ENCODE results near the gene TRAF3IP3. TPM values are rescaled to one million over a fixed set of nuclear protein-coding genes. Genes with fewer than 3 reads are reported as not detected.

Gene TRAF3IP3
- total and polyA plus RNA-seq, 2 of the 13 experiments (the other 11 are each of a cell fraction or from before 2014, with no cell fraction given) = not detected

GRCh38 chr1:209758400-209758799, 2.5 kb downstream of the TRAF3IP3 start (continued):
- TF ChIP-seq GRHL1 (CRISPR knock-in tag; conservative IDR thresholded peaks at IDR 0.05) = no peak
- no peak for TF ChIP-seq SUZ12 (IDR thresholded peaks at IDR 0.05; ENCODE audit: low read depth, low read length)
- TF ChIP-seq NFYB (CRISPR knock-in tag; IDR thresholded peaks at IDR 0.05) = no peak
- TF ChIP-seq U2AF2 (IDR thresholded peaks at IDR 0.05; ENCODE audit: low read depth, low read length) = no peak
- TF ChIP-seq MTA1 (CRISPR knock-in tag; IDR thresholded peaks at IDR 0.05; ENCODE audit: borderline replicate concordance) = no peak
- no peak for TF ChIP-seq ZNF776 (CRISPR knock-in tag; IDR thresholded peaks at IDR 0.05)
- TF ChIP-seq ZNF263 (CRISPR knock-in tag; IDR thresholded peaks at IDR 0.05) = no peak

- Histone ChIP-seq H3K9me3 (ENCODE audit: low read length) (no peaks in the 10 kb centered on the region), H3K9ac (ENCODE audit: insufficient read depth, low read depth, low read length) (no peak overlapping the region), H2AFZ (ENCODE audit: low read length) (no peak overlapping the region), H4K20me1 (ENCODE audit: insufficient read depth, low read length) (no peaks in the 10 kb centered on the region), H3K27ac (ENCODE audit: extremely low read length, insufficient read depth, low read length) (no peak overlapping the region), H3K27me3 (ENCODE audit: control insufficient read depth in 1 of 2, insufficient read depth in 2 of 2, low read length in 2 of 2) (no peaks in the 10 kb centered on the region; a peak in 1 of 5 replicates), H3K36me3 (replicated peaks in 1 of 2; ENCODE audit: control insufficient read depth in 1 of 2, insufficient read depth in 2 of 2, low read length in 2 of 2) (no peaks in the 10 kb centered on the region), H3K4me1 (ENCODE audit: insufficient read depth, low read length) (no peaks in the 10 kb centered on the region), H3K4me3 (replicated peaks in 1 of 3; ENCODE audit: insufficient read depth in 1 of 3, low read depth in 2 of 3, low read length in 3 of 3) (no peak overlapping the region), H3K79me2 (ENCODE audit: insufficient read depth, low read length) (no peaks in the 10 kb centered on the region), H3K4me2 (ENCODE audit: low read depth, low read length) (no peak overlapping the region)
- FAIRE-seq (no peak), DNase-seq (ENCODE audit: low spot score) (no peak), ATAC-seq (no peak)
- ChIA-PET CTCF (ENCODE audit: low intra/inter-chr PET ratio, low total read pairs) (no interaction called here), POLR2A (no interaction called here)
- 5% methylated on average over 4 of the region's 12 CpGs for WGBS (ENCODE audit: low lambda C conversion rate)
- in situ Hi-C loops (cut with HindIII; ENCODE audit: extremely low pct_ligation_motif_present, low pct_unique_long_range_greater_than_20kb) (no loop called here), intact Hi-C loops (cut with micrococcal nuclease; ENCODE audit: unreplicated experiment) (no loop called here)
- no TSS peak for BruUV-seq (replicated peaks)
- TF ChIP-seq ZFAT (CRISPR knock-in tag; conservative IDR thresholded peaks at IDR 0.05) = no peak
- TF ChIP-seq KDM4B (CRISPR knock-in tag; IDR thresholded peaks at IDR 0.05) = no peak
- TF ChIP-seq SP1 (IDR thresholded peaks at IDR 0.05) = no peak
- no peak for TF ChIP-seq SP1 (CRISPR knock-in tag; IDR thresholded peaks at IDR 0.05)
- TF ChIP-seq ZFP62 (CRISPR knock-in tag; IDR thresholded peaks at IDR 0.05) = no peak
- TF ChIP-seq ATF7-NPFF (CRISPR knock-in tag; IDR thresholded peaks at IDR 0.05; ENCODE audit: low read depth) = no peak
- no peak for TF ChIP-seq ZBTB26 (CRISPR knock-in tag; IDR thresholded peaks at IDR 0.05; ENCODE audit: borderline replicate concordance)
- TF ChIP-seq AKAP8 (CRISPR knock-in tag; IDR thresholded peaks at IDR 0.05) = no peak
- TF ChIP-seq ARNTL (CRISPR knock-in tag; IDR thresholded peaks at IDR 0.05) = no peak
- no peak for TF ChIP-seq HOXA7 (CRISPR knock-in tag; IDR thresholded peaks at IDR 0.05)
- no peak for TF ChIP-seq ZNF713 (CRISPR knock-in tag; IDR thresholded peaks at IDR 0.05)
- no peak for TF ChIP-seq HOXA9 (CRISPR knock-in tag; IDR thresholded peaks at IDR 0.05; ENCODE audit: borderline replicate concordance)
- TF ChIP-seq KDM3A (CRISPR knock-in tag; IDR thresholded peaks at IDR 0.05; ENCODE audit: low read depth) = no peak
- TF ChIP-seq GATA4 (IDR thresholded peaks at IDR 0.05; ENCODE audit: borderline replicate concordance, low read depth) = no peak
- TF ChIP-seq EEA1 (CRISPR knock-in tag; IDR thresholded peaks at IDR 0.05; ENCODE audit: borderline replicate concordance) = no peak
- no peak for TF ChIP-seq MBNL3 (CRISPR knock-in tag; conservative IDR thresholded peaks at IDR 0.05)
- no peak for TF ChIP-seq ZMYM2 (CRISPR knock-in tag; IDR thresholded peaks at IDR 0.05)
- TF ChIP-seq ZNF570 (CRISPR knock-in tag; IDR thresholded peaks at IDR 0.05; ENCODE audit: borderline replicate concordance) = no peak
- TF ChIP-seq ZNF235 (CRISPR knock-in tag; IDR thresholded peaks at IDR 0.05; ENCODE audit: borderline replicate concordance) = no peak
These were observed 4.0 kb downstream of the TRAF3IP3 start for GRCh38 chr1:209759829-209760359.

Measured in HepG2 (cell line).